ENCODE measurements around the gene MAP3K12.

Gene MAP3K12

GRCh38 chr12:53500776-53501614, 1.7 kb upstream of the MAP3K12 start, which contains the start of gene TARBP2:
TARBP2 (plus strand) TSS chr12:53501283; CDS start chr12:53501409, 126 bp downstream.
- TF ChIP-seq ZBTB7A (IDR thresholded peaks at IDR 0.05; ENCODE audit: low read depth) (peak; percentile 24; the same call in 1 of the 2 replicates), RAD21 (IDR thresholded peaks at IDR 0.05; ENCODE audit: low read depth) (no peak), FOXM1 (IDR thresholded peaks at IDR 0.05; ENCODE audit: borderline replicate concordance, low read depth) (peak; percentile 46; the same call in 1 of the 2 replicates), TCF12 (IDR thresholded peaks at IDR 0.05; ENCODE audit: low read depth) (peak; percentile 66), CREB1 (IDR thresholded peaks at IDR 0.05; ENCODE audit: low read depth) (peak; percentile 95), EP300 (IDR thresholded peaks at IDR 0.05; ENCODE audit: borderline replicate concordance) (no peak; the same call in 1 of the 2 replicates), NFIC (IDR thresholded peaks at IDR 0.05) (no peak; the same call in 1 of the 2 replicates), MAX (IDR thresholded peaks at IDR 0.05) (peak; percentile 93), TAF1 (IDR thresholded peaks at IDR 0.05; ENCODE audit: low read depth) (peak; percentile 90), CEBPB (IDR thresholded peaks at IDR 0.05) (no peak; the same call in 1 of the 2 replicates), REST (IDR thresholded peaks at IDR 0.05; ENCODE audit: low read depth) (no peak), YY1 (IDR thresholded peaks at IDR 0.05; ENCODE audit: low read depth) (peak; percentile 69), EGR1 (IDR thresholded peaks at IDR 0.05) (peak; percentile 39; the same call in 1 of the 2 replicates), TEAD4 (IDR thresholded peaks at IDR 0.05) (no peak; the same call in none of the 2 replicates)
- TF ChIP-seq, protein P1, sequence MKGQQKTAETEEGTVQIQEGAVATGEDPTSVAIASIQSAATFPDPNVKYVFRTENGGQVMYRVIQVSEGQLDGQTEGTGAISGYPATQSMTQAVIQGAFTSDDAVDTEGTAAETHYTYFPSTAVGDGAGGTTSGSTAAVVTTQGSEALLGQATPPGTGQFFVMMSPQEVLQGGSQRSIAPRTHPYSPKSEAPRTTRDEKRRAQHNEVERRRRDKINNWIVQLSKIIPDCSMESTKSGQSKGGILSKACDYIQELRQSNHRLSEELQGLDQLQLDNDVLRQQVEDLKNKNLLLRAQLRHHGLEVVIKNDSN (IDR thresholded peaks at IDR 0.05) = peak; percentile 52

DNA sequence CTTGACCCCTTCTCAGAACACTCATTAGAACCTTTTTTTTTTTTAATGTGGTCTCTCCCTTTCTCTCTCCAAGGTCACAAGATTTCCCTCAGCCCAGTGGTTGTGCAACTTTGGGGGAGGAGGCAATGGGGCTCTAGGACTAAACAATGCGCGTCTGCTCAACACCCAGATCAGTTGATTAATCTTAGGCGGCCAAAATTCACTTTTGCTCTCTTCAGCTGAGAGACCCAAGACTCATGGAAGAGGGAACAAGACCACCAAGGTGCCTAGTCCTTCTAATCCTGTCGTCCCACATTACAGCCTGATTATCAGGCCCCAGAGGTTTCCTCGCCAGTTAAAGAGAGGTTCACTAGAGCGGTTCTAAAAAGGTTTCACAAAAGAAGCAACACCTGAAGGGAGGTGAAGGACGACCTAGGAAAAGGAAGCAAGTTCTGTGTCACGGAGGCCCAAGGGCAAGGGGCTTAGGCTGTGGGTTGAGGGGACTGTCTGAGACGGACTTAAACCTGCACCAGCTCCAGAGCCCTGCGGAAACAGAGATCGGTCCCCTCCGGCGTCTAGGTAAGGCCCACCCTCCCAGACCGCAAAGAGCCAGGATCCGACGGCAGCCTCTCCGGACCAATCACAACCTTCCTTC, 1.0 kb upstream of the MAP3K12 start:
- TF ChIP-seq CEBPB (IDR thresholded peaks at IDR 0.05) (peak; percentile 95), TEAD4 (IDR thresholded peaks at IDR 0.05) (no peak), TCF12 (IDR thresholded peaks at IDR 0.05; ENCODE audit: low read depth) (no peak), ZBTB7A (IDR thresholded peaks at IDR 0.05; ENCODE audit: low read depth) (no peak; the same call in none of the 2 replicates), YY1 (IDR thresholded peaks at IDR 0.05; ENCODE audit: low read depth) (no peak), EGR1 (IDR thresholded peaks at IDR 0.05) (no peak), FOXM1 (IDR thresholded peaks at IDR 0.05; ENCODE audit: borderline replicate concordance, low read depth) (no peak), REST (IDR thresholded peaks at IDR 0.05; ENCODE audit: low read depth) (no peak)

GRCh38 chr12:53498235-53498630, 1.0 kb downstream of the MAP3K12 start:
- no peak for TF ChIP-seq REST (IDR thresholded peaks at IDR 0.05; ENCODE audit: low read depth)
- no peak for TF ChIP-seq FOXM1 (IDR thresholded peaks at IDR 0.05; ENCODE audit: borderline replicate concordance, low read depth)
- no peak for TF ChIP-seq TAF1 (IDR thresholded peaks at IDR 0.05; ENCODE audit: low read depth)
- no peak for TF ChIP-seq RAD21 (IDR thresholded peaks at IDR 0.05; ENCODE audit: low read depth)
- no peak for TF ChIP-seq NFIC (IDR thresholded peaks at IDR 0.05)
- TF ChIP-seq, protein P1 (IDR thresholded peaks at IDR 0.05) = no peak
- TF ChIP-seq MAX (IDR thresholded peaks at IDR 0.05) = no peak
- TF ChIP-seq CEBPB (IDR thresholded peaks at IDR 0.05) = no peak
- no peak for TF ChIP-seq EGR1 (IDR thresholded peaks at IDR 0.05)
- TF ChIP-seq EP300 (IDR thresholded peaks at IDR 0.05; ENCODE audit: borderline replicate concordance) = no peak
- no peak for TF ChIP-seq YY1 (IDR thresholded peaks at IDR 0.05; ENCODE audit: low read depth)
- no peak for TF ChIP-seq TCF12 (IDR thresholded peaks at IDR 0.05; ENCODE audit: low read depth)
- TF ChIP-seq ZBTB7A (IDR thresholded peaks at IDR 0.05; ENCODE audit: low read depth) = no peak
- no peak for TF ChIP-seq CREB1 (IDR thresholded peaks at IDR 0.05; ENCODE audit: low read depth)
- no peak for TF ChIP-seq TEAD4 (IDR thresholded peaks at IDR 0.05)

Data from Ishikawa (cell line).